Smooth muscle cell (in vitro differentiated cells): ENCODE measurements around the gene ABHD16A. TPM values are rescaled to one million over a fixed set of nuclear protein-coding genes. Genes with fewer than 3 reads are reported as not detected.
A peak's percentile ranks its signal among the peaks of the same experiment; 100 is the strongest.

ENCODE experiments used
- DNase-seq: peaks from one replicate; lab custom pipeline; 2025; ENCODE audit not compliant: unreplicated experiment; lab: John Stamatoyannopoulos, UW
- H2AFZ ChIP-seq: fragments of 200-600 bp; sonication (generic); 2 replicates; pipeline ENCODE4 v1.6.0; 2016; ENCODE audit warnings: antibody characterized with exemption, low read depth, mild to moderate bottlenecking
- H3F3A ChIP-seq: fragments of 200-600 bp; sonication (generic); 2 replicates; pipeline ENCODE4 v1.6.0; 2017; ENCODE audit warnings: antibody characterized with exemption, low read depth
- H3K27ac ChIP-seq: fragments of 200-600 bp; sonication (generic); 2 replicates; pipeline ENCODE4 v1.5.1; 2016; ENCODE audit warnings: low read depth, mild to moderate bottlenecking
- H3K27me3 ChIP-seq: fragments of 200-600 bp; sonication (generic); 2 replicates; pipeline ENCODE4 v1.6.1; 2016; ENCODE audit warnings: low read depth, mild to moderate bottlenecking
- H3K36me3 ChIP-seq: fragments of 200-600 bp; sonication (generic); 2 replicates; pipeline ENCODE4 v1.5.1; 2016; ENCODE audit warnings: low read depth
- H3K4me1 ChIP-seq: fragments of 200-600 bp; sonication (generic); 2 replicates; pipeline ENCODE4 v1.5.1; 2016; ENCODE audit warnings: low read depth
- H3K4me2 ChIP-seq: fragments of 200-600 bp; sonication (generic); 2 replicates; pipeline ENCODE4 v1.6.0; 2016; ENCODE audit warnings: mild to moderate bottlenecking
- H3K4me3 ChIP-seq: fragments of 200-600 bp; sonication (generic); 2 replicates; pipeline ENCODE4 v1.5.1; 2016; ENCODE audit warnings: mild to moderate bottlenecking
- H3K79me2 ChIP-seq: fragments of 200-600 bp; sonication (generic); 2 replicates; pipeline ENCODE4 v1.6.0; 2016; ENCODE audit warnings: low read depth, mild to moderate bottlenecking
- H3K9ac ChIP-seq: fragments of 200-600 bp; sonication (generic); 2 replicates; pipeline ENCODE4 v1.6.0; 2016; ENCODE audit warnings: low read depth
- H3K9me3 ChIP-seq: fragments of 200-600 bp; sonication (generic); replicated peaks from 2 replicates; pipeline ENCODE4 v1.5.1; 2016; ENCODE audit warnings: low read depth
- H4K20me1 ChIP-seq: fragments of 200-600 bp; sonication (generic); 2 replicates; pipeline ENCODE4 v1.6.0; 2016; ENCODE audit warnings: low read depth
- CTCF ChIP-seq: fragments of 200-600 bp; sonication (generic); IDR thresholded peaks from 2 replicates; pipeline ENCODE4 v1.5.1; 2017; ENCODE audit warnings: borderline replicate concordance, mild to moderate bottlenecking, antibody characterized with exemption; ENCODE audit not compliant: insufficient read depth, poor library complexity, severe bottlenecking
- WGBS: methylation state at CpG from one replicate; pipeline ENCODE4 v1.1.7; 2016; ENCODE audit warnings: low lambda C conversion rate; 5-methylcytosine and 5-hydroxymethylcytosine counted together
- polyA plus RNA-seq: library from polyadenylated mRNA; unstranded; fragments of >200 nt; fragmentation: Nextera tagmentation; extraction: Ambion mirVana; gene quantifications from 2 replicates; pipeline ENCODE4 v1.2.1, GENCODE V29; 2016
- total RNA-seq: library from RNA; depleted of rRNA; stranded (reverse); fragments of >200 nt; gene quantifications from 2 replicates; pipeline ENCODE4 v1.2.3, GENCODE V29; 2014

Gene ABHD16A
- total and polyA plus RNA-seq, 2 experiments from 2014 or later = 24.9 to 39.9 TPM

GRCh38 chr6:31718265-31718664, 15.1 kb upstream of the ABHD16A start:
- Histone ChIP-seq H3K27me3 (no peaks in the 10 kb centered on the region), H3K4me1 (peaks cover 18% of the 10 kb centered on the region), H3K79me2 (no peaks in the 10 kb centered on the region), H4K20me1 (no peaks in the 10 kb centered on the region), H3K27ac (peak overlapping the region; percentile 37), H3K4me3 (no peak overlapping the region), H3K9ac (no peak overlapping the region), H3K4me2 (no peak overlapping the region), H3K36me3 (no peaks in the 10 kb centered on the region), H3K9me3 (no peaks in the 10 kb centered on the region), H3F3A (no peaks in the 10 kb centered on the region), H2AFZ (no peak overlapping the region)
- no peak for DNase-seq
- no peak for TF ChIP-seq CTCF
- 93% methylated on average over 1 of the region's 1 CpG for WGBS

GRCh38 chr6:31717499-31718222, 14.5 kb upstream of the ABHD16A start:
- DNase-seq = no peak
- H2AFZ ChIP-seq = no peak overlapping the region

GRCh38 chr6:31715022-31715958, 12.2 kb upstream of the ABHD16A start, which contains the start of gene LY6G6D:
LY6G6D (plus strand) TSS chr6:31715348; CDS start chr6:31715356, 8 bp downstream.
- Histone ChIP-seq H3K4me2 (peak within 1 kb of the TSS; percentile 34), H3K27ac (no peak within 1 kb of the TSS), H2AFZ (peak within 1 kb of the TSS; percentile 91), H3K36me3 (no peaks in the 10 kb centered on the region), H3K9me3 (no peaks in the 10 kb centered on the region), H3K9ac (no peak within 1 kb of the TSS), H3K4me3 (no peak within 1 kb of the TSS), H3K79me2 (no peaks in the 10 kb centered on the region), H3K27me3 (no peaks in the 10 kb centered on the region), H3K4me1 (peaks cover 21% of the 10 kb centered on the region), H3F3A (no peaks in the 10 kb centered on the region), H4K20me1 (no peaks in the 10 kb centered on the region)
- no peak for DNase-seq
- WGBS = 66% methylated on average over 15 of the region's 16 CpGs
- no peak for TF ChIP-seq CTCF

More at GRCh38 chr6:31717499-31718222, 14.5 kb upstream of the ABHD16A start:
- H3F3A ChIP-seq = no peaks in the 10 kb centered on the region
- no peaks in the 10 kb centered on the region for H3K79me2 ChIP-seq
- peak overlapping the region; percentile 37 for H3K27ac ChIP-seq
- H3K4me1 ChIP-seq = peaks cover 21% of the 10 kb centered on the region
- no peaks in the 10 kb centered on the region for H3K27me3 ChIP-seq
- no peak for TF ChIP-seq CTCF
- H3K4me3 ChIP-seq = no peak overlapping the region
- no peak overlapping the region for H3K4me2 ChIP-seq
- H4K20me1 ChIP-seq = no peaks in the 10 kb centered on the region
- H3K36me3 ChIP-seq = no peaks in the 10 kb centered on the region
- 57% methylated on average over 10 of the region's 10 CpGs for WGBS
- H3K9me3 ChIP-seq = no peaks in the 10 kb centered on the region
- H3K9ac ChIP-seq = no peak overlapping the region
